Measurements from ENCODE around the gene RNF31. TPM values are rescaled to one million over a fixed set of nuclear protein-coding genes. Genes with fewer than 3 reads are reported as not detected.
A peak's percentile ranks its signal among the peaks of the same experiment; 100 is the strongest.

Gene RNF31
- total RNA-seq, 1 donor from 2014 or later: 20.4 TPM

GRCh38 chr14:24182110-24182882, 35.0 kb downstream of the RNF31 start:
- DNase-seq: no peak

DNA sequence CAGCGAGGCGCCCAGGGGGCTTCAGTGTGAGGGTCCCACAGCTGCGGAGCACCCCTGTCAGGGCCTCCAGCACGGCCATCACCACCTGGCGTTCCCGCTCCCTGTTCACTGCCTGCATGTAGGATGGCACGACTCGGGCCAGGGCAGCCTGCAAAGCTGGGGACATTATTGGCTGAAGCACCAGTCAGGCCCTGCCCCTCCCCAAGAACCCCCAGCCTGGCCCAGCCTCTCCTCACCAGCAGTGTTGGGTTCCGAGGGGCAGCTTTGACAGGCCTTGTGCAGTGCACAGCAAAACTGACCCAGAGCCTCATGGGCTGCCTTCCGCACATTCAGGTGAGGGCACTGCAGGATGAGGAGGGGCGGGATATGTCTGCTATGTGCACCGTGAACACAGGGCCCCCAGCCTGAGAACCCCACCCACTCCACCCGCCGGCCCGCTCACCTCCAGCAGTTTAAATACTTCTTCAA, 35.8 kb downstream of the RNF31 start:
- no peak for DNase-seq

DNA sequence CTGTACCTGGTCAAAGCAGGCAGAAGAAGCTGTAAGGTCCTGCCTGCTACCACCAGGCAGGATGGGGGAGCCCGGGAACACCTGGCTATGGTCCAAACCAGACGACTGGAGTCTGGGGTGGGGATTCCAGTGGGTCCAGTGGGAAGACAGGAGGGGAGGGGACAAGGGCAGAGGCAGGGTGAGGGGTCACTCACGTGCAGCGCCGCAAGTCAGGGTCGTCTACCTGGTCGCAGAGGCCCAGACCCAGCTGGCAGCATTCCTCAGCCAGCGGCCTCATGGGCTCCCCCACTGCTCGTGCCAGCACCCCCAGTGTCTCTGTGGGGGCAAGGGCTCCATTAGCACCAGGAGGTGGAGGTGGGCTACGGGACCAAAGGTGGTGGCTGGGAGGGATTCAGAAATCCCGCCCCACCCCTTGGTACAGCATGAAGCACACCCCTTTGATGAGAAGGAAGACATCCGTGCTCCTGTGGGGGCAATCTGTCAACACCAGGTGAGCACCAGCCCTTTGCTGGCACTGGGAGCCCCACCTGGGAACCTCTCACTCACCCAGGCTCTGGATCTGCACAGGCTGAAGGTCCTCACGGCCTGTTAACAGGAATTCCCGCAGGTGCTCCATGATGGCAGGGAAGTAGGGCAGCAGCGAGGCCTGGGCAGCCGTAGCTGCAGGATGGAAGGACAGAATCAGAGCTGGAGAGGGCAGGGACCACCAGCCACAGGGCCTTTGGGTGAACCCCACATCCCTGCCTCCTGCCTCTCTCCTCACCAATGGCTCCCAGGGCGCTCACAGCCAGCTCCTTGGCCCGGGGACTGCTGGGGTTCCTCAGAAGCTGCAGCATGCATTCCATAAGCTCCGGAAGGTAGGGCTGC, 37.0 kb downstream of the RNF31 start:
- no peak for DNase-seq

GRCh38 chr14:24185026-24185425, 37.7 kb downstream of the RNF31 start:
- DNase-seq: no peak

DNA sequence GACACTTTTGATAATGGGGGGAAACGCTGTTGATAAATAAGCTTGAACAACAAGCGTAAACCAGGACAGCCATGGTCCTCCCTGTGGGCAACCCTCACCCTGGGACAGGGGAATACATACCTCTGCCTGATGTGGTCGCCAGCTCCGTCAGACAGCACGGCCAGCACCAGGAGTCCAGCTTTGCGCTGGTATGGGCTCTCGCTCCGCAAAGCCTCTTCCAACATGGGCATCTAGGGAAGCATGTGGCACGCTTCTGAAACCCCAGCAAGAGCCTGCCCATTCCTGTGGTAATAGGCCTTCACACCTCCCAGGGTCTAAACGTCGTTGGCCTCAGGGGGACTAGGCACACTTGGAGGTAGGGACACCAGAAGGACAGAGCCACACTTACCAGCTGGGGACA, 38.4 kb downstream of the RNF31 start:
- no peak for DNase-seq

GRCh38 chr14:24186831-24187538, 39.7 kb downstream of the RNF31 start:
- DNase-seq: no peak

DNA sequence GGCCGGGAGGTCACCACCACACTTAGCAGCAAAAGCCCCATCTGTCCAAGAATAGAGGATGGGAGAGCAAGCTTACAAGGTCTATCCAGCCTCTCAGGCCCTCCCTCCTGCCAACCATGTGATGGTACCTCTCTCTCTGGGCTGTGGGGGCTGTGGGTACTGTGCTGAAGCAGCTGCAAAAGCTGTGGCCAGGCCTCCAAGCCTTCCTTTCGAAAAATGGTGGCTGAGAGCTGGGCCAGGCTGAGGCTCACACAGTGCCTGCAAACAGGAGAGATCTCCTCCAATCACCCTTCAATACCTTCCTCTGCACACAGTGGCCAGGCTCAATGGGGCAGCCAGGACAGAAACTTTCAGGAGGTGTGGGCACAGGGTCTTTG, 40.2 kb downstream of the RNF31 start:
- no peak for DNase-seq

DNA sequence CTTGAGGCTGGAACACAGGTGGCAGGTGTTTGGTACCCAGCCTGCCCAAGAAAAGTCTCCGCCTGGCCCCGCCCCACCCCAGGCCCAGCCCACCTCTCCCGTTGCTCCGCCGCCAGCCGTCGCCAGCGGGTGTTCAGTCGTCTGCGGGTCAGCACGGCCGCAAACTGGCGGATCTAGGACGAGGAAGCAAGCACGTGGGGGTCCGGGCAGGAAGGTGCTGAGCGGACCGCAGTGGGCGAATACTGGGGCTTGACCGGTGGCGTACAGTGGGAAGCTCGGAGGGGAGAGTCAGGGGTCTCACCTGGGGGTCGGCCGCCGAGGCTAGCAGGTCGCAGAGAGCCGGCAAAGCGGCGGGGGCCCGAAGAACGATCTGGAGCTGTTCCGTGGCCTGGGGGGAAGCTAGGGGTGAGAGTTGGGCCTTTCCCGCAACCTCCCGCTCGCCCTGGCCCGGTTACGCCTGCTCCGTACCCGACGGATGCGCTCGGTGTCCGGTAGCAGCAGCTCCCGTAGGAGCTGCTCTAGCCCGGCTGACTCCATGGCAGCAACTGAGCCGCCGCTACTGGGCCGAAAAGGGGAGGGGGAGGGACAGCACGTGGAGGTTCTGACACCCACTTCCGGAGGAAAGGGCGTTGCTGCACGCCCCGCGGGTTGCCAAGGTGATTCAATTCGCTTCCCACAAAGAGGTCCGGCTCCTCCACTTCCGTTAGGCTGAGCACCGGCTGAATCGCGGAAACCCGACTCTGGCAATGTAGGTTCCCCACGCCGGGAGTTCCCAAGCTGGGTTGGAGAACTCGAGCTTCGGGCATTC, 41.2 kb downstream of the RNF31 start, which contains the start of gene IPO4:
TSS of gene IPO4 (minus strand) at position 566 of the 808 bp plus-strand sequence. CDS start at position 537, 29 bp downstream.
- peak; percentile 95 for DNase-seq

- DNase-seq: no peak
Measured at GRCh38 chr14:24189059-24189375, 41.7 kb downstream of the RNF31 start.

DNA sequence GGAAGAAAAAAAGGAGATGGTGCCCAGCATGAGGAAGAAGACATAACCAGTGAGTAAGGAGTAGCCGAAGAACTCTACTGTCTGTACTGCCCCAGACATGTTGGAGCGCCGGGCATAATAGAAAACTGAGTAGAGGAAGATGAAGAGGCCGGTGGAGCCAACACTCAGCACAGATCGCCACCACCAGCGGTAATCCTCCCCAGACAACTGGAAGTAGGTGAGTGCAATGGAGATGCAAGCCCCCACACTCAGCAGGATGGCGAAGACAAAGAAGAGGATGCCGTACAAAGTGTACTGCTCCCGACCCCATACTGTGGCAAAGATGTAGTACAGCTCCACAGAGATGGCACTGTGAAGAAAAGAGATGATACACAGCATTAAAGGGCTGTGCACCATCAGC, 42.2 kb downstream of the RNF31 start:
- DNase-seq: no peak

- no peak for DNase-seq
Measured at GRCh38 chr14:24190416-24190815, 43.1 kb downstream of the RNF31 start.

GRCh38 chr14:24192933-24193332, 45.6 kb downstream of the RNF31 start:
- DNase-seq: no peak

DNA sequence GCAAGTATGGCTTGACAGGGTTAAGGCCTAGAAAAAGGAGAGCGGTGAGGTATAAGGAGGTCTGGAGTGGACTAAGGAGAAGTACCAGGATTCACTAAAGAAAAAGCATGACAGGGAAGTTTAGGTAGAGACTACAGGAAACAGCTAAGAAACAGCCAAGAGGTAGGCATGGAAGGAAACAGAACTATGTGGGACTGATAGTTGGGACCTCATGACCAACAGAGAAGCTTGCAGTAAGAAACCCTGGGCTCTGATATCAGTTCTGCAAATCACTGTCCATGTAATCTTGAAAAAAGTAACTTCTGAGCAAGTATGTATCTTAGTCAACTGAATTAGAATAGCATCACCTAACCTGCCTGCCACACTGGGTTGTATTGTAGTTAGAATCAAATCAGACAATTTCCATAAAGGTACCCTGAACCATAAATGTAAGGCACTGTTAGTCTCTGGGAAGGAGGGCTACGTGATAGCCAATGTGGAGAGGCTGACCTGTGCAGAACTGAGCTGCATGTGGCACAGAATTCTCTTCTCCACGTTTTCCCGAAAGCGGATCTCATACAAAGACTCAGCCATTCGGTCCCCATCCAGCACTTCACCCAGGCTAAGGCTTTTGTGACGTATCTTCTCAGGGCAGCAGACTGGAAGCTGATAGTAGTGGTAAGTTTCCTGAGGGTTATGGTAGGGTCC, 47.0 kb downstream of the RNF31 start:
- DNase-seq: no peak

- no peak for DNase-seq
Measured at GRCh38 chr14:24194873-24195185, 47.5 kb downstream of the RNF31 start.

DNA sequence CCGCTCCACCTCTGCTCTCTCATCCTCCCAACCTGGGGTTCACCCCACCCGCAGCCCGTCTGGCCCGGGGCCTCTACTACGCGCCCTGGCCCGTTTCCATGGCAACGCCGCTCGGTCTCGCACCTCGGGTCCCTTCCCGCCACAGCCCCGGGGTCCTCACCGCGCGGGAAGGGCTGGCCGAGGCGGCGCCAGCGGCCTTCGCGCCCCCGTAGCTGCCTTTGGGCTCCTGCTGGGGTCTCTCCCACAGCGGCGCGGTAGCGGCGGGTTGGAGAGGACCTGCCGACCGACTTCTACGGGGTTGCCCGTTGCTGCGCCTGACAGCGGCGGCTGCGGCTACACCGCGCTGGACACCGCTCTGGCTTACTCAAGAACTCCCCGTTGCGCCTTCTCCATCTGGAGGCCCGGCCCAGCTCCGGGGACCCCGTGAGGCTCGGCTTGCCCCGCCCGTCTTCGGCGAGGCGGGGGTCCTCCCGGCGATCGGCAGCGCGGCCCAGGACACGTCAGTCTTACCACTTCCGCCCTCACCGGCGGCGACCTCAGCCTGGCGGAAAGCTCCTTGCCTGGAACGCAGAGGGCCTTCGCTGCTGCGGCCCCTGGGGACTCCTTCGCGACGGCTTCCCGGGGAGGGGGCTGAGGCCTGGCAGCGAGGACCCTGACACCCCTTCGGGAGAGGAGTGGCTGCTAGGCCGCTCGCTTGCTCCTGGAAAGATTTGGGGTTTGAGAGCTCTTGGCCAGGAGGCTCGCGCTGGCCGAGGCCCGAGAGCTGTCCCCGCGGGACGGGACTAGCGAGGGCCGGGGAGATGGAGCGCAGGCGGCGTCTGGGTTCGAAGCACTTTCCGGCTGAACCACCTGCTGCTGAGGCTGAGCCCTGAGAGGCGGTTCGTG, 48.1 kb downstream of the RNF31 start, which contains the start of gene TM9SF1:
TSS of gene TM9SF1 (minus strand) at position 256 of the 885 bp plus-strand sequence. CDS start 422 bp downstream, outside the sequence.
- peak; percentile 76 for DNase-seq

- no peak for DNase-seq
Measured at GRCh38 chr14:24196071-24197055, 49.1 kb downstream of the RNF31 start.

DNA sequence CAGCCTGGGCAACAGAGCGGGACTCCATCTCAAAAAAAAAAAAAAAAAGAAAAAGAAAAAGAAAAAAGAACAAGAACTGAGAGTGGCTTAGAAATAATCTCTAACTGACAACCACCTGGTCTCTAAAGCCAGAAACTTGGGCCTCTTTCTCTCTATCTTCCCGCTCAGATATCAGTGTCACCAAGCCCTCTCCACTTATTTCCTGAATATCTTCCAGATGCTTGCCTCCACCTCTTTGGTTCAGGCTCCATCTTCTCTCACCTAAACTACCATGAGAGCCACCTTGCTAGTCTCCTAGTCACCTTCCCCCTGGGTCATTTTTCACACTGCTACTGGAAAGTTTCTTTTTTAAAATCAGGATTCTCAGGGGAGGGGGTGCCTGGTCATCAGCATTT, 49.8 kb downstream of the RNF31 start:
- DNase-seq: no peak

GRCh38 chr14:24198814-24199524, 51.7 kb downstream of the RNF31 start:
- DNase-seq: no peak
